Fibroblast of lung (primary cell): Measurements from ENCODE around the gene EDC4. TPM values are rescaled to one million over a fixed set of nuclear protein-coding genes. Genes with fewer than 3 reads are reported as not detected.

Experiments used
- DNase-seq, 2 donors: peaks; one replicate each; pipeline versions ENCODE4 v3.0.0 to v3.0.0-alpha.2; 2010; ENCODE audit warnings: low read depth in 2 of 2
- H2AFZ ChIP-seq: 2 replicates; pipeline ENCODE4 v1.5.1; 2012; ENCODE audit warnings: low read length, control low read depth, inconsistent platforms
- H3K27ac ChIP-seq: 2 replicates; pipeline ENCODE4 v1.5.1; 2011; ENCODE audit warnings: low read length, control low read depth; ENCODE audit not compliant: insufficient read depth
- H3K27me3 ChIP-seq: 2 replicates; pipeline ENCODE4 v1.5.1; 2011; ENCODE audit warnings: mild to moderate bottlenecking, low read length; ENCODE audit not compliant: control insufficient read depth, insufficient read depth
- H3K36me3 ChIP-seq: 2 replicates; pipeline ENCODE4 v1.5.1; 2011; ENCODE audit warnings: low read length; ENCODE audit not compliant: control insufficient read depth, insufficient read depth
- H3K4me1 ChIP-seq: 2 replicates; pipeline ENCODE4 v1.5.1; 2011; ENCODE audit warnings: low read length; ENCODE audit not compliant: control insufficient read depth, insufficient read depth; ENCODE audit errors: extremely low read depth
- H3K4me2 ChIP-seq: 2 replicates; pipeline ENCODE4 v1.5.1; 2011; ENCODE audit warnings: low read length, control low read depth; ENCODE audit not compliant: insufficient read depth; ENCODE audit errors: extremely low read depth
- H3K4me3 ChIP-seq, 4 experiments: fragments of 200-600 bp in 1 of 4; sonication (generic) in 1 of 4; replicated peaks in 1 of 4; 2 replicates each; pipeline ENCODE4 v1.5.1; 2011 to 2016; ENCODE audit warnings: low read length in 4 of 4, low read depth in 3 of 4, mild to moderate bottlenecking in 3 of 4, control low read depth in 2 of 4, inconsistent platforms in 1 of 4, mixed read lengths in 1 of 4; ENCODE audit not compliant: insufficient read depth in 1 of 4; ENCODE audit errors: control extremely low read depth in 1 of 4
- H3K79me2 ChIP-seq: 2 replicates; pipeline ENCODE4 v1.5.1; 2012; ENCODE audit warnings: mild to moderate bottlenecking, low read length, inconsistent platforms; ENCODE audit not compliant: control insufficient read depth, insufficient read depth
- H3K9ac ChIP-seq: 2 replicates; pipeline ENCODE4 v1.5.1; 2011; ENCODE audit warnings: mild to moderate bottlenecking, low read length, control low read depth; ENCODE audit not compliant: insufficient read depth
- H3K9me3 ChIP-seq: 2 replicates; pipeline ENCODE4 v1.5.1; 2012; ENCODE audit warnings: low read depth, low read length; ENCODE audit not compliant: control insufficient read depth, insufficient read depth
- H4K20me1 ChIP-seq: 2 replicates; pipeline ENCODE4 v1.5.1; 2011; ENCODE audit warnings: low read length; ENCODE audit not compliant: control insufficient read depth, insufficient read depth; ENCODE audit errors: extremely low read depth
- EZH2 ChIP-seq: IDR thresholded peaks from 2 replicates; pipeline ENCODE4 v1.5.1; 2012; ENCODE audit warnings: low read length, control low read depth, mild to moderate bottlenecking; ENCODE audit errors: missing control alignments
- polyA plus RNA-seq, 2 donors: library from polyadenylated mRNA; depleted of rRNA in 1 of 2; stranded (reverse) in 1 of 2; unstranded in 1 of 2; fragments of >200 nt; gene quantifications; 2 replicates each; pipeline ENCODE4 v1.2.1, GENCODE V29; 2011 to 2012; ENCODE audit warnings: missing spikeins in 1 of 2
- total RNA-seq: library from RNA; depleted of rRNA; stranded (reverse); fragments of >200 nt; gene quantifications from 2 replicates; pipeline ENCODE4 v1.2.1, GENCODE V29; 2014
- TF ChIP-seq, protein P1 (sequence below), 2 donors: IDR thresholded peaks in 1 of 2; conservative IDR thresholded peaks in 1 of 2; 1 replicate in 1 of 2; 2 replicates in 1 of 2; pipeline ENCODE4 v1.5.1; 2011 to 2012; ENCODE audit warnings: low read length in 2 of 2, control low read depth in 1 of 2, inconsistent platforms in 1 of 2, low read depth in 1 of 2, mild to moderate bottlenecking in 1 of 2

EDC4 gene
- total and polyA plus RNA-seq, 2 donors (not counting 1 experiment from before 2014, with no cell fraction given) = 27.4 to 49.4 TPM

DNA sequence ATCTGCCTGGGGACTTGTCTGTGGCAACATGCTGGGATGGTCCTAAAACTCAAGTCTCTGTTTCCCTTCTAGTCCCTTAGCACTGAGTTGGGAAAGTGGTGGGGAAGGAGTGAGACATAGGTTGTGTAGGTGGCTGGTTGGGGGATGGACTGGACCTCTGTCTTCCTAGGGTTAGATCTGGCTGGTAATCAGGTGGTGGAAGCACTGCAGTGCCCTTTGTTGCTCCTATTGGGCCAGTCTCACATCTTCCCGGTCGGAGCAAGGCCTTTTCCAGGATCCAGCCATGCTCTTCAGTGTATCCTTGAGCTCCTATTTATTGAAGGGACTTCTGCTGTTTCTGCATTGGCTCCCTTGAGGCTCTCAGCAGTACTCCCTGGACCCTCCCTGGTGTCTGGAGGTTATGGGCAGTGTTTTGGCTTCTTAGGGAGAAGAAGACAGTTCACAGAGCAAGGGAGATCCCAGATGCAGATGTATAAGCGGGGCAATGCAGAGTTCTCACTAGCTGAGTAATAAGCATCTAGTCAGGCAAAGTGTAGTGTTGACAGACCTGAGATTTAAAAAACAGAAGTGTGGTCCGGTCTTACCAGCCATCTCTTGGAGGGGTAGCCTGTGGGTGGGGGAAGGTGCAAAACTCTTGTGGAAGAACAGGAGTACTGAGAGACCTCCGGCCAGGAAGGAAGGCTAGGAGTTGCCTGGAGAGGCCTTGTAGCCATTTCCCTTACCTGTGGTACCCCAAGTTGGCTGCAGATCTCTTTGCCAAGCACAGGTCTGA is 27.4 kb upstream of the EDC4 start:
- no peak for TF ChIP-seq EZH2
- TF ChIP-seq, protein P1, sequence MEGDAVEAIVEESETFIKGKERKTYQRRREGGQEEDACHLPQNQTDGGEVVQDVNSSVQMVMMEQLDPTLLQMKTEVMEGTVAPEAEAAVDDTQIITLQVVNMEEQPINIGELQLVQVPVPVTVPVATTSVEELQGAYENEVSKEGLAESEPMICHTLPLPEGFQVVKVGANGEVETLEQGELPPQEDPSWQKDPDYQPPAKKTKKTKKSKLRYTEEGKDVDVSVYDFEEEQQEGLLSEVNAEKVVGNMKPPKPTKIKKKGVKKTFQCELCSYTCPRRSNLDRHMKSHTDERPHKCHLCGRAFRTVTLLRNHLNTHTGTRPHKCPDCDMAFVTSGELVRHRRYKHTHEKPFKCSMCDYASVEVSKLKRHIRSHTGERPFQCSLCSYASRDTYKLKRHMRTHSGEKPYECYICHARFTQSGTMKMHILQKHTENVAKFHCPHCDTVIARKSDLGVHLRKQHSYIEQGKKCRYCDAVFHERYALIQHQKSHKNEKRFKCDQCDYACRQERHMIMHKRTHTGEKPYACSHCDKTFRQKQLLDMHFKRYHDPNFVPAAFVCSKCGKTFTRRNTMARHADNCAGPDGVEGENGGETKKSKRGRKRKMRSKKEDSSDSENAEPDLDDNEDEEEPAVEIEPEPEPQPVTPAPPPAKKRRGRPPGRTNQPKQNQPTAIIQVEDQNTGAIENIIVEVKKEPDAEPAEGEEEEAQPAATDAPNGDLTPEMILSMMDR (conservative IDR thresholded peaks at IDR 0.05 in 1 of 2, IDR thresholded peaks at IDR 0.05 in 1 of 2; ENCODE audit: low read depth in 1 of 2, low read length in 2 of 2) = no peak
- Histone ChIP-seq H3K27me3 (no peaks in the 10 kb centered on the region), H3K9ac (peak overlapping the region; percentile 82), H3K79me2 (peaks cover 53% of the 10 kb centered on the region), H3K4me1 (peaks cover 19% of the 10 kb centered on the region), H3K9me3 (no peaks in the 10 kb centered on the region), H3K27ac (peak overlapping the region; percentile 86), H2AFZ (no peak overlapping the region), H4K20me1 (no peaks in the 10 kb centered on the region), H3K4me2 (peak overlapping the region; percentile 85), H3K4me3 (peak overlapping the region; percentile 69 to 91 (median 76)), H3K36me3 (no peaks in the 10 kb centered on the region)
- no peak for DNase-seq

DNA sequence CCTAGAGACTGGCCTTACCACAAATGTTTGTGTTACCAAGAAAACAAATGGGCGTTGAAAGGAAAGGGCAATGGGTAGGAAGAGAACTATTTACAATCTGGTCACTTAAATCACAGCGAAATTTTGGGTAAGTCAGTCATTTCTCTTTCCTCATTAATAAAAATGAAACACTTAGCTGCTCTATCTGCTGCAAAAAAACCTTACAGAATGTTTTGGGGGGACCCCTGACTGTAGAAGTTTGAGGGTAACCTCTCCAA is 26.9 kb upstream of the EDC4 start:
- H3K9ac ChIP-seq = peak overlapping the region; percentile 82
- peaks cover 57% of the 10 kb centered on the region for H3K79me2 ChIP-seq
- H3K36me3 ChIP-seq = no peaks in the 10 kb centered on the region
- peak overlapping the region; percentile 86 for H3K27ac ChIP-seq
- H3K4me2 ChIP-seq = peak overlapping the region; percentile 85
- TF ChIP-seq, protein P1 (conservative IDR thresholded peaks at IDR 0.05 in 1 of 2, IDR thresholded peaks at IDR 0.05 in 1 of 2; ENCODE audit: low read depth in 1 of 2, low read length in 2 of 2) = no peak
- no peak for TF ChIP-seq EZH2
- H3K4me1 ChIP-seq = peaks cover 19% of the 10 kb centered on the region
- no peaks in the 10 kb centered on the region for H3K27me3 ChIP-seq
- H3K4me3 ChIP-seq = peak overlapping the region; percentile 69 to 91 (median 76)
- no peaks in the 10 kb centered on the region for H3K9me3 ChIP-seq
- no peak overlapping the region for H2AFZ ChIP-seq
- no peak for DNase-seq
- H4K20me1 ChIP-seq = no peaks in the 10 kb centered on the region

DNA sequence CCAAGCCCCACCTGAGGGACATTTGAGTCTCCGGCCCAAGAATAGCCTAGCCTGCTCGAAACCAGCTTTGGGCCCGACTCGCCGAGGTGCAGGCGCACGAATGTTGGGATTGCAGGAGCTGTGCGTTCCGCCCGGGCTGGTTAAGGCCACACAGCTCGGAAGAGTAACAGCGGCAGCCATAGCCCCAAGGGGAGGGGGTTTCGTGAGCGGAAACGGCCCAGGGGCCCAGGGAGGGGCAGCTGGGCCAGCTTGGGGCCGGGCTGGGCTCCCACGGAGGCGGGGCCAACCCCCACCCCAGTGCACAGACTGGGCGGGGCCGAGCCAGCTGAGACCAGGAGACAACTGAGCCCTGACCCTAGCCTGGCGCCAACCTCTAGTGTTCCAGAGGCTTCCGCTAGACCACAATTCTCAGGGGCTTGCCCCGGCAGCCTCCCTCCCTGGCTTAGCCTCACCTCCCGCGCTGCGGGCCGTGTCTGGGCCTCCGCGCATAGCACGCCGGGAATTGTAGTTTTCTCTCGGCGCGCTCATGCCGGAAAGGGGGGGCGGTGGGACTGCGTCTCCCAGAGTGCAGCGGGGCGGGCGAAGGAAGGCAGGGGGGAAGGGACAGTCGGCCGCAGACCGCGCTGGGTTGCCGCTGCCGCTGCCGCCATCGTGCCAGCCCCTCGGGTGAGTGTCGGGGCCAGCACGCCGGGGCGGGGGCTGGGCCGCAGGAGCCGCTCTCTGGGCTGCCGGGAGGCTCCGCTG is 26.4 kb upstream of the EDC4 start, which contains the start of gene NUTF2:
NUTF2 (plus strand) TSS at position 614 of the 744 bp plus-strand sequence. CDS start 18,198 bp downstream, outside the sequence.
- H3K79me2 ChIP-seq = peaks cover 61% of the 10 kb centered on the region
- peak within 1 kb of the TSS; percentile 76 to 91 (median 77) for H3K4me3 ChIP-seq
- peaks cover 19% of the 10 kb centered on the region for H3K4me1 ChIP-seq
- peak within 1 kb of the TSS; percentile 82 for H3K9ac ChIP-seq
- H4K20me1 ChIP-seq = no peaks in the 10 kb centered on the region
- peak; percentile 87 to 92 for DNase-seq
- no peak for TF ChIP-seq EZH2
- TF ChIP-seq, protein P1 (conservative IDR thresholded peaks at IDR 0.05 in 1 of 2, IDR thresholded peaks at IDR 0.05 in 1 of 2; ENCODE audit: low read depth in 1 of 2, low read length in 2 of 2) = no peak
- no peaks in the 10 kb centered on the region for H3K9me3 ChIP-seq
- H3K27me3 ChIP-seq = no peaks in the 10 kb centered on the region
- peak within 1 kb of the TSS; percentile 37 for H2AFZ ChIP-seq
- H3K27ac ChIP-seq = peak within 1 kb of the TSS; percentile 86
- no peaks in the 10 kb centered on the region for H3K36me3 ChIP-seq
- H3K4me2 ChIP-seq = peak within 1 kb of the TSS; percentile 92
